ENCODE measurements around the gene DAAM2. TPM values are rescaled to one million over a fixed set of nuclear protein-coding genes. Genes with fewer than 3 reads are reported as not detected.

Gene DAAM2
- polyA plus RNA-seq, 1 of the 3 experiments (the other 2 are of a cell fraction) = 0.20 TPM

DNA sequence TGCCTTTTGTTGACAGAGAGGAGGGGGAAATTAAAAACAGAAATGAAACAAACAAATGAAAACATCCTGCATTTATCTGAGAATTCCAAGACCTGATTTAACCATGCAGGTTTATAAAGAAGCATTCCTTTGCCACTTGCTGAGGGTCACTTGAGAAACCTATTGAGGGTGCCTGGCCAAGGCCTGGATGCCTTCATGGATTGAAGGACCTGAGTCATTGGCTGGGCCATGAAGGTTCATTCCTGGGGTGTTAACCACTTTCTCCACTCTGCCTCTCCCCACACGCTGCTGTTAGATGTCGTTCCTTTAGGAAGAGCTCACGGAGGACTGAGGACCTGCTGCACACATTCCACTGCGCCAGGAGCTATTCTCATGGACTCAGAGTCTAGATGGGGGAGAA is 49.7 kb downstream of the DAAM2 start (continued):
- TF ChIP-seq NFIC (IDR thresholded peaks at IDR 0.05; ENCODE audit: borderline replicate concordance) = no peak

DNA sequence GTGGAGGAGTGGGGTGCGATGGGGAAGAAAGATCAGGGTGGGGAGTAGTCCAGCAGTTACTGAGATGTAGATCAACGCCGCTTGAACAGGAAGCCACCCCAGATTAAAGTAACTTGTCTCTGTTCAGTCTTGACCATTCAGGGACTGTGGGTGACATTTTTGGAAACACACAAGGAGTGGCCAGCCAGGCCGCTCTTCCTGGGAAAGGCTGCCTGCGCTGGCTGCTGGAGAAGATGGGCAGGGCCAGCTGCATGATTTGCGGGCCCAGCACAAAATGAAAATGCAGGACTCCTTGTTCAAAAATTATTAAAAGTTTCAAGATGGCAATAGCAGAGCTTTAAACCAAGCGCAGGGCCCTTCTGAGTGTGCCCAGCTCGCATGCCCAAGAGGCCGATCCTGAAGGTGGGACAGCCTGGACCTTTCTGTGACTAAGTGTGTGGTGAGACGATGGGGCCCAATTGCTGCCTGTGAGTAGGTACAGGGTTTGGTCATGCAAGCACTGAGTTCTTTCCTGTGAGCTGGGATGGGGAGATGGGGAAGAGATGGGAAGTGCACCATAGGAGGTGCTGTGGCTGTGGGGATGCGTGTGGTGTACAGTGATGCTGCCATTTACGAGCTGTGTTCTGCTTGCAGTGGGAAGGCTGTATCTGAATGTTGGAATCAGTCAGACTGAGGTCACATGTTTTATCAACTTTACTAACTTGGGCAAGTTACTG is 51.3 kb downstream of the DAAM2 start:
- CTCF ChIA-PET = interaction anchor here (0.8 to 1.4 kb wide), 4 partner anchors 9 to 950 kb away, joined by 3 read pairs; no protein-coding TSS in a partner anchor
- no peaks in the 10 kb centered on the region for H4K20me1 ChIP-seq (ENCODE audit: insufficient read depth)

More for the DNA sequence above, 51.3 kb downstream of the DAAM2 start:
- H3F3A ChIP-seq (replicated peaks; ENCODE audit: insufficient read depth) = no peaks in the 10 kb centered on the region
- WGBS (ENCODE audit: low lambda C conversion rate) = 73% methylated on average over 10 of the region's 12 CpGs
- no peaks in the 10 kb centered on the region for H3K79me2 ChIP-seq (ENCODE audit: insufficient read depth)
- H3K4me2 ChIP-seq = no peak overlapping the region
- no peaks in the 10 kb centered on the region; a peak in 1 of 4 replicates for H3K4me1 ChIP-seq (ENCODE audit: control insufficient read depth in 1 of 2, insufficient read depth in 2 of 2, low read depth in 1 of 2, low read length in 1 of 2)
- H3K9me2 ChIP-seq = no peaks in the 10 kb centered on the region
- no peak overlapping the region for H3K27ac ChIP-seq (ENCODE audit: low read depth in 2 of 2, low read length in 1 of 2)
- no peaks in the 10 kb centered on the region for H3K9me3 ChIP-seq
- POLR2A ChIA-PET = no interaction called here
- no peaks in the 10 kb centered on the region for H3K36me3 ChIP-seq (replicated peaks in 1 of 2; ENCODE audit: control insufficient read depth in 1 of 2, insufficient read depth in 2 of 2, low read length in 1 of 2)
- no peak overlapping the region for H3K4me3 ChIP-seq (ENCODE audit: low read depth in 2 of 2, low read length in 1 of 2)
- TF ChIP-seq, protein P1, sequence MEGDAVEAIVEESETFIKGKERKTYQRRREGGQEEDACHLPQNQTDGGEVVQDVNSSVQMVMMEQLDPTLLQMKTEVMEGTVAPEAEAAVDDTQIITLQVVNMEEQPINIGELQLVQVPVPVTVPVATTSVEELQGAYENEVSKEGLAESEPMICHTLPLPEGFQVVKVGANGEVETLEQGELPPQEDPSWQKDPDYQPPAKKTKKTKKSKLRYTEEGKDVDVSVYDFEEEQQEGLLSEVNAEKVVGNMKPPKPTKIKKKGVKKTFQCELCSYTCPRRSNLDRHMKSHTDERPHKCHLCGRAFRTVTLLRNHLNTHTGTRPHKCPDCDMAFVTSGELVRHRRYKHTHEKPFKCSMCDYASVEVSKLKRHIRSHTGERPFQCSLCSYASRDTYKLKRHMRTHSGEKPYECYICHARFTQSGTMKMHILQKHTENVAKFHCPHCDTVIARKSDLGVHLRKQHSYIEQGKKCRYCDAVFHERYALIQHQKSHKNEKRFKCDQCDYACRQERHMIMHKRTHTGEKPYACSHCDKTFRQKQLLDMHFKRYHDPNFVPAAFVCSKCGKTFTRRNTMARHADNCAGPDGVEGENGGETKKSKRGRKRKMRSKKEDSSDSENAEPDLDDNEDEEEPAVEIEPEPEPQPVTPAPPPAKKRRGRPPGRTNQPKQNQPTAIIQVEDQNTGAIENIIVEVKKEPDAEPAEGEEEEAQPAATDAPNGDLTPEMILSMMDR (IDR thresholded peaks at IDR 0.05) = no peak
- TF ChIP-seq RXRA (IDR thresholded peaks at IDR 0.05; ENCODE audit: borderline replicate concordance, low read depth) = no peak
- TF ChIP-seq, protein P2, sequence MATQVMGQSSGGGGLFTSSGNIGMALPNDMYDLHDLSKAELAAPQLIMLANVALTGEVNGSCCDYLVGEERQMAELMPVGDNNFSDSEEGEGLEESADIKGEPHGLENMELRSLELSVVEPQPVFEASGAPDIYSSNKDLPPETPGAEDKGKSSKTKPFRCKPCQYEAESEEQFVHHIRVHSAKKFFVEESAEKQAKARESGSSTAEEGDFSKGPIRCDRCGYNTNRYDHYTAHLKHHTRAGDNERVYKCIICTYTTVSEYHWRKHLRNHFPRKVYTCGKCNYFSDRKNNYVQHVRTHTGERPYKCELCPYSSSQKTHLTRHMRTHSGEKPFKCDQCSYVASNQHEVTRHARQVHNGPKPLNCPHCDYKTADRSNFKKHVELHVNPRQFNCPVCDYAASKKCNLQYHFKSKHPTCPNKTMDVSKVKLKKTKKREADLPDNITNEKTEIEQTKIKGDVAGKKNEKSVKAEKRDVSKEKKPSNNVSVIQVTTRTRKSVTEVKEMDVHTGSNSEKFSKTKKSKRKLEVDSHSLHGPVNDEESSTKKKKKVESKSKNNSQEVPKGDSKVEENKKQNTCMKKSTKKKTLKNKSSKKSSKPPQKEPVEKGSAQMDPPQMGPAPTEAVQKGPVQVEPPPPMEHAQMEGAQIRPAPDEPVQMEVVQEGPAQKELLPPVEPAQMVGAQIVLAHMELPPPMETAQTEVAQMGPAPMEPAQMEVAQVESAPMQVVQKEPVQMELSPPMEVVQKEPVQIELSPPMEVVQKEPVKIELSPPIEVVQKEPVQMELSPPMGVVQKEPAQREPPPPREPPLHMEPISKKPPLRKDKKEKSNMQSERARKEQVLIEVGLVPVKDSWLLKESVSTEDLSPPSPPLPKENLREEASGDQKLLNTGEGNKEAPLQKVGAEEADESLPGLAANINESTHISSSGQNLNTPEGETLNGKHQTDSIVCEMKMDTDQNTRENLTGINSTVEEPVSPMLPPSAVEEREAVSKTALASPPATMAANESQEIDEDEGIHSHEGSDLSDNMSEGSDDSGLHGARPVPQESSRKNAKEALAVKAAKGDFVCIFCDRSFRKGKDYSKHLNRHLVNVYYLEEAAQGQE (IDR thresholded peaks at IDR 0.05; ENCODE audit: low read depth, low read length) = no peak
- no peak for TF ChIP-seq RFX5 (IDR thresholded peaks at IDR 0.05; ENCODE audit: low read length)
- H3K27me3 ChIP-seq (ENCODE audit: insufficient read depth) = no peaks in the 10 kb centered on the region
- DNase-seq = peak; percentile 36
- no peak overlapping the region for H3K9ac ChIP-seq
- H2AFZ ChIP-seq (ENCODE audit: low read depth) = no peak overlapping the region
